Osteocyte (in vitro differentiated cells): ENCODE results near the gene GFY. TPM values are rescaled to one million over a fixed set of nuclear protein-coding genes. Genes with fewer than 3 reads are reported as not detected.
A peak's percentile ranks its signal among the peaks of the same experiment; 100 is the strongest.
"Not testable (repeated sequence)": the region's sequence is repeated elsewhere in the genome, so short reads cannot be mapped to it uniquely, and the experiment has no call there.

Source experiments
- DNase-seq: peaks from one replicate; pipeline ENCODE4 v3.0.0; 2021; ENCODE audit warnings: mixed read lengths; ENCODE audit not compliant: unreplicated experiment; ENCODE audit errors: extremely low spot score
- H3K27ac Mint-ChIP-seq: one replicate; pipeline ENCODE4 v1.8.0; 2021; ENCODE audit warnings: mild to moderate bottlenecking, mixed read lengths; ENCODE audit not compliant: unreplicated experiment
- H3K27me3 Mint-ChIP-seq: one replicate; pipeline ENCODE4 v1.8.0; 2021; ENCODE audit warnings: mixed read lengths; ENCODE audit not compliant: unreplicated experiment
- H3K36me3 Mint-ChIP-seq: one replicate; pipeline ENCODE4 v1.8.0; 2021; ENCODE audit warnings: mixed read lengths; ENCODE audit not compliant: unreplicated experiment
- H3K4me1 Mint-ChIP-seq: one replicate; pipeline ENCODE4 v1.8.0; 2021; ENCODE audit warnings: mixed read lengths; ENCODE audit not compliant: unreplicated experiment
- H3K4me3 Mint-ChIP-seq: one replicate; pipeline ENCODE4 v1.8.0; 2021; ENCODE audit warnings: mild to moderate bottlenecking, moderate library complexity, mixed read lengths; ENCODE audit not compliant: unreplicated experiment
- H3K9me3 Mint-ChIP-seq: one replicate; pipeline ENCODE4 v1.8.0; 2021; ENCODE audit warnings: mixed read lengths; ENCODE audit not compliant: unreplicated experiment
- total RNA-seq: library from RNA; stranded (reverse); gene quantifications from 2 replicates; pipeline ENCODE4 v1.2.1, GENCODE V29; 2021
- TF ChIP-seq, protein P1 (sequence below): fragments of 200-600 bp; sonication (generic); IDR thresholded peaks from 2 replicates; pipeline ENCODE4 v1.5.0; 2021; ENCODE audit warnings: antibody characterized with exemption, mild to moderate bottlenecking, moderate library complexity

GFY gene
- total RNA-seq, 1 donor from 2014 or later = not detected

DNA sequence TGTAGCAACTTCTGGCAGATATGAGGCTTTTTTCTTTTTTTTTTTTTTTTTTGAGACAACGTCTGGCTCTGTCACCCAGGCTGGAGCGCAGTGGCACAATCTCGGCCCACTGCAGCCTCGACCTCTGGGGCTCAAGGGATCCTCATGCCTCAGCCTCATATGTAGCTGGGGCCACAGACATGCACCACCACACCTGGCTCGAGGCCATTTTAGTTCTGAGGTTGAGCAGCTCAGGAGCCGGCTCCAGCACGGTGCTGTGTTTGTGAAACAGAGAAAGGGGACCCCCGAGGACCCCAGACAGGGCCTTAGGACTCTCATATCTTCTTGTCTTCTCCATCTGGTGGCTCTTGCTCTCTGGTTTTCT lies 45.4 kb downstream of the GFY start:
- no peaks in the 10 kb centered on the region for H3K27me3 Mint-ChIP-seq

DNA sequence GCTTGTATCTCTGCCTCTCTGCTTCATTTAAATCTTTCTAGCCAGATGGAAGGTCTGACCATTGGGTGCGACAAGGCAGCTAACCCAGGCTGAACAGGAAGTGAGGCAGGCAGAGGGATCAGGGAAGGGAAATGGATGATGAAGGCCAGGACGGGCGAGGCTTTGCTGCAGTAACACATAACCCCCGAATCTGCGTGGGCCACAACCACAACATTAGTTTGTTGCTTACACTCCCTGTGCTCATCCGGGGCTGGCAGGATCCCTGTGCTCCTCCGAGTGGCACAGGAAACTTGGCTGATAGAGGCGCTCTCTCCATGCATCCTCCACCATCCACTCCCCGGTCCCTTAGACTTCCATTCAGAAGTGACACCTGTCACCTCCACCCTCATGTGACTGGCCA lies 47.7 kb downstream of the GFY start:
- Mint-ChIP-seq H3K27ac (no peak overlapping the region), H3K36me3 (peaks cover 6% of the 10 kb centered on the region), H3K9me3 (no peaks in the 10 kb centered on the region), H3K27me3 (no peaks in the 10 kb centered on the region), H3K4me1 (peaks cover 26% of the 10 kb centered on the region), H3K4me3 (no peak overlapping the region)
- DNase-seq = no peak
- TF ChIP-seq, protein P1, sequence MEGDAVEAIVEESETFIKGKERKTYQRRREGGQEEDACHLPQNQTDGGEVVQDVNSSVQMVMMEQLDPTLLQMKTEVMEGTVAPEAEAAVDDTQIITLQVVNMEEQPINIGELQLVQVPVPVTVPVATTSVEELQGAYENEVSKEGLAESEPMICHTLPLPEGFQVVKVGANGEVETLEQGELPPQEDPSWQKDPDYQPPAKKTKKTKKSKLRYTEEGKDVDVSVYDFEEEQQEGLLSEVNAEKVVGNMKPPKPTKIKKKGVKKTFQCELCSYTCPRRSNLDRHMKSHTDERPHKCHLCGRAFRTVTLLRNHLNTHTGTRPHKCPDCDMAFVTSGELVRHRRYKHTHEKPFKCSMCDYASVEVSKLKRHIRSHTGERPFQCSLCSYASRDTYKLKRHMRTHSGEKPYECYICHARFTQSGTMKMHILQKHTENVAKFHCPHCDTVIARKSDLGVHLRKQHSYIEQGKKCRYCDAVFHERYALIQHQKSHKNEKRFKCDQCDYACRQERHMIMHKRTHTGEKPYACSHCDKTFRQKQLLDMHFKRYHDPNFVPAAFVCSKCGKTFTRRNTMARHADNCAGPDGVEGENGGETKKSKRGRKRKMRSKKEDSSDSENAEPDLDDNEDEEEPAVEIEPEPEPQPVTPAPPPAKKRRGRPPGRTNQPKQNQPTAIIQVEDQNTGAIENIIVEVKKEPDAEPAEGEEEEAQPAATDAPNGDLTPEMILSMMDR = no peak

More for the DNA sequence above, 45.4 kb downstream of the GFY start:
- TF ChIP-seq, protein P1 = no peak
- peak overlapping the region; percentile 71 for H3K27ac Mint-ChIP-seq
- no peaks in the 10 kb centered on the region for H3K9me3 Mint-ChIP-seq
- DNase-seq = no peak
- H3K4me3 Mint-ChIP-seq = no peak overlapping the region
- H3K4me1 Mint-ChIP-seq = peaks cover 20% of the 10 kb centered on the region
- peaks cover 3% of the 10 kb centered on the region for H3K36me3 Mint-ChIP-seq

DNA sequence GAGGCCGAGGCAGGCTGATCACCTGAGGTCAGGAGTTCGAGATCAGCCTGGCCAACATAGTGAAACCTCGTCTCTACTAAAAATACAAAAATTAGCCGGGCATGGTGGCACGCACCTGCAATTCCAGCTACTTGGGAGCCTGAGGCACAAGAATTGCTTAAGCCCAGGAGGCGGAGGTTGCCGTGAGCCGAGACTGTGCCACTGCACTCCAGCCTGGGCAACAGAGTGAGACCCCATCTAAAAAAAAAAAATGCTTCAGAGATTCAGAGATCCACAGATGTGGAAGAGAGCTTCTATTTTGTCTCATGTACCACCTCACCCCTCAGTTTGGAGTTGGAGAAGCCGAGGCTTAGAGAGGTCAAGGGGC lies 48.3 kb downstream of the GFY start:
- not testable (repeated sequence) for H3K36me3 Mint-ChIP-seq, H3K27me3 Mint-ChIP-seq, H3K27ac Mint-ChIP-seq, H3K9me3 Mint-ChIP-seq, DNase-seq
- Mint-ChIP-seq H3K4me3 (peak overlapping the region; percentile 80), H3K4me1 (peaks cover 26% of the 10 kb centered on the region)

DNA sequence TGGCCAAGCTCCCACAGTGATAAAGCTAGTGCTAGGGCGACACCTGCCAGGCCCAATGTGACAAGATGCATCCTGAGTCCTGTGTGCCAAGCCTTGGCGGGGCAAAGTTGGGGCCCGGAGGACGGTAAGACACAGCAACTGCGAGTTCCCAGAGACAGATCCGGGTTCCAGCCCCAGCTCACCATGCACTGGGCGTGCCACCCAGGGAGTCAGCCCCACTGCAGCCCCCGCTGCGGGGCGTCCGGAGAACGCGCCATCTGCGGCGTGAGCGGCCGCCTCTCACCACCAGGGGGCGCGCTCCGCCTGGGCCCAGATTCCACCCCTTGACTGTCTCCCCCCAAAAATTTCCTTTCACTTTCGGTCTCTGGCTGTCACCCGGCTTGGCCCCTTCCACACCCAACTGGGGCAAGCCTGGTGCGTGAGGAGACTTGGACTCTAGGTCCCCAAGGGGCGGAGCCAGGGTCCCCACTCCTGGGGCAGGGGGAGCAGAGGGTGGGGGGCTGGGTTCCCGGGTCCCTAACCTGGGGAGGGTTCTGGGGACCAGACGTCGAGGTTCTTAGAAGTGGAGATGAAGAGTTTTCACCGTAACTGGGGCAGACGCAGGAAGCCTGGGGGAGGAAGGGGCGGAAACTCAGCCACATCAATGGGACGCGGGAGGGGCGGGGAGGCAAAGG lies 48.8 kb downstream of the GFY start, which contains the start of gene FLT3LG:
Gene FLT3LG (plus strand): TSS at position 348 of the 674 bp plus-strand sequence. CDS start 425 bp downstream, outside the sequence.
- Mint-ChIP-seq H3K27ac (peak within 1 kb of the TSS; percentile 86), H3K36me3 (peaks cover 5% of the 10 kb centered on the region), H3K4me1 (peaks cover 24% of the 10 kb centered on the region), H3K27me3 (no peaks in the 10 kb centered on the region), H3K9me3 (no peaks in the 10 kb centered on the region), H3K4me3 (peak within 1 kb of the TSS; percentile 80)
- TF ChIP-seq, protein P1 = peak; percentile 99
- peak; percentile 92 for DNase-seq

DNA sequence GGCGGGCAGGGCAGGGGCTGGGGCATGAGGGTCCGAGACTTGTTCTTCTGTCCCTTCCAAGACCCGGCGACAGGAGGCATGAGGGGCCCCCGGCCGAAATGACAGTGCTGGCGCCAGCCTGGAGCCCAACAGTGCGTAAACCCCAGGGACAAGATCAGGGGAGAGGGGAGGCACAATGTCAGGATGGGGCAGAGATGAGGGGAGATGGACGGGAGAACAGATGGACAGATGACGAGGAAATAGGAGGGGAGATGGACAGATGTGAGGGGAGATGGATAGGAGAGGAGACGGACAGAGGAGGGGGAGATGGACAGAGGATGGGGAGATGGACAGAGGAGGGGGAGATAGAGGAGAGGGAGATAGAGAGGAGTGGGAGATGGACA lies 49.3 kb downstream of the GFY start:
- Mint-ChIP-seq H3K4me1 (peaks cover 21% of the 10 kb centered on the region), H3K27me3 (no peaks in the 10 kb centered on the region), H3K9me3 (no peaks in the 10 kb centered on the region), H3K36me3 (peaks cover 5% of the 10 kb centered on the region), H3K27ac (peak overlapping the region; percentile 52), H3K4me3 (peak overlapping the region; percentile 80)
- no peak for DNase-seq
- TF ChIP-seq, protein P1 = no peak
